Neuronal stem cell (in vitro differentiated cells): Measurements from ENCODE around the gene NPPC.

Experiments used
- DNase-seq: peaks from one replicate; pipeline ENCODE4 v3.0.0-alpha.2; 2013; ENCODE audit warnings: low spot score
- H2AFZ ChIP-seq: one replicate; pipeline ENCODE4 v1.6.1; 2013; ENCODE audit warnings: mild to moderate bottlenecking, low read length, inconsistent platforms
- H2AK5ac ChIP-seq: 2 replicates; pipeline ENCODE4 v1.6.1; 2013; ENCODE audit warnings: low read depth, mild to moderate bottlenecking, inconsistent platforms, low read length, moderate library complexity, mixed read lengths
- H2BK120ac ChIP-seq: 2 replicates; pipeline ENCODE4 v1.6.1; 2013; ENCODE audit warnings: low read depth, mild to moderate bottlenecking, inconsistent platforms, low read length, moderate library complexity, mixed read lengths
- H2BK12ac ChIP-seq: one replicate; pipeline ENCODE4 v1.6.1; 2013; ENCODE audit warnings: low read length, inconsistent platforms
- H2BK15ac ChIP-seq: 2 replicates; pipeline ENCODE4 v1.6.1; 2013; ENCODE audit warnings: mild to moderate bottlenecking, low read length, inconsistent platforms, mixed read lengths
- H2BK5ac ChIP-seq: one replicate; pipeline ENCODE4 v1.6.1; 2013; ENCODE audit warnings: inconsistent platforms, mild to moderate bottlenecking, low read length, moderate library complexity
- H3K14ac ChIP-seq: one replicate; pipeline ENCODE4 v1.6.1; 2013; ENCODE audit warnings: low read length, inconsistent platforms
- H3K18ac ChIP-seq: 2 replicates; pipeline ENCODE4 v1.6.1; 2013; ENCODE audit warnings: low read length, inconsistent platforms
- H3K23ac ChIP-seq: 2 replicates; pipeline ENCODE4 v1.6.1; 2013; ENCODE audit warnings: low read depth, mild to moderate bottlenecking, mixed read lengths, low read length, inconsistent platforms; ENCODE audit not compliant: poor library complexity
- H3K27ac ChIP-seq: replicated peaks from 3 replicates; pipeline ENCODE4 v1.5.1; 2013; ENCODE audit warnings: low read length, inconsistent platforms
- H3K27me3 ChIP-seq, 3 experiments: 2 replicates each; pipeline ENCODE4 v1.6.1; 2013; ENCODE audit warnings: low read length in 3 of 3, mild to moderate bottlenecking in 2 of 3, inconsistent platforms in 1 of 3, low read depth in 1 of 3, mixed read lengths in 1 of 3, moderate library complexity in 1 of 3; ENCODE audit not compliant: control insufficient read depth in 3 of 3, insufficient read depth in 3 of 3
- H3K36me3 ChIP-seq, 2 donors: replicated peaks in 1 of 2; 2 replicates each; pipeline ENCODE4 v1.6.1; 2013; ENCODE audit warnings: low read length in 2 of 2; ENCODE audit not compliant: control insufficient read depth in 2 of 2, insufficient read depth in 2 of 2
- H3K4ac ChIP-seq: 2 replicates; pipeline ENCODE4 v1.6.1; 2013; ENCODE audit warnings: inconsistent platforms, mild to moderate bottlenecking, low read length, moderate library complexity
- H3K4me1 ChIP-seq, 2 donors: 1 replicate in 1 of 2; 2 replicates in 1 of 2; pipeline ENCODE4 v1.6.1; 2013; ENCODE audit warnings: low read length in 2 of 2, low read depth in 1 of 2; ENCODE audit not compliant: control insufficient read depth in 2 of 2, insufficient read depth in 1 of 2
- H3K4me2 ChIP-seq: one replicate; pipeline ENCODE4 v1.6.1; 2013; ENCODE audit warnings: mild to moderate bottlenecking, low read length, inconsistent platforms; ENCODE audit not compliant: insufficient read depth, poor library complexity, severe bottlenecking
- H3K4me3 ChIP-seq, 2 donors: 2 replicates each; pipeline ENCODE4 v1.5.1; 2013; ENCODE audit warnings: low read length in 2 of 2, mild to moderate bottlenecking in 2 of 2, inconsistent platforms in 1 of 2, moderate library complexity in 1 of 2
- H3K79me1 ChIP-seq: one replicate; pipeline ENCODE4 v1.6.1; 2013; ENCODE audit warnings: low read depth, mild to moderate bottlenecking, inconsistent platforms, low read length, moderate library complexity
- H3K9ac ChIP-seq: one replicate; pipeline ENCODE4 v1.6.1; 2013; ENCODE audit warnings: mild to moderate bottlenecking, low read depth, low read length, inconsistent platforms; ENCODE audit not compliant: poor library complexity
- H3K9me3 ChIP-seq, 2 donors: replicated peaks in 1 of 2; 2 replicates each; pipeline versions ENCODE3 to v1.6.1; 2013; ENCODE audit warnings: low read length in 2 of 2, mild to moderate bottlenecking in 2 of 2, inconsistent platforms in 1 of 2, low read depth in 1 of 2, mixed read lengths in 1 of 2, moderate library complexity in 1 of 2; ENCODE audit not compliant: control insufficient read depth in 2 of 2, insufficient read depth in 1 of 2
- H4K8ac ChIP-seq: one replicate; pipeline ENCODE4 v1.6.1; 2013; ENCODE audit warnings: low read depth, mild to moderate bottlenecking, inconsistent platforms, low read length, moderate library complexity
- H4K91ac ChIP-seq: one replicate; pipeline ENCODE4 v1.6.1; 2013; ENCODE audit warnings: low read length, low read depth, mild to moderate bottlenecking, inconsistent platforms; ENCODE audit not compliant: poor library complexity
- WGBS, 2 donors: extraction: QIAGEN DNeasy Blood & Tissue Kit; methylation state at CpG; one replicate each; pipeline ENCODE4 v1.1.7; 2013; ENCODE audit warnings: missing lambda C conversion rate in 2 of 2, mixed read lengths in 1 of 2; ENCODE audit not compliant: insufficient read length in 2 of 2, insufficient replicate concordance in 1 of 2; ENCODE audit errors: extremely low coverage in 2 of 2; 5-methylcytosine and 5-hydroxymethylcytosine counted together

NPPC gene

DNA sequence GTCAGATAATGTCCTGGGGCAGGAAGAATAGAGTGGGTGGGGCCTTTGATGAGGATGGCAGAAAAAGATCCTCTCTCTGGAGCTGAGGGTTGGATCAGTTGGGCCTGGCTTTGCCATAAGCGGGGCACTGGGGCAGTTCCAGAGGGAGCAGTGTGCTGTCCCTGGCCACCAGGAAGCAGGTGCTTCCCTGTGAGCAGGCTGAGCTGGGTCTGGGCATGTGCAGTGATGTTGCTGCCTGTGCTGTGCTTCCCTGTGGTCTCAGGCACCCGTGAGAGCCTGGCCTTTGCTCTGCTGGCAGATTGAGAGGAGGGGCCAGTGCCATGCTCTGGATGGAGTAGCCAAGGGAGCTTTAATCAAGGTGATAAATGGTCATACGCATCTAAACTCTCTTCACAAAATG lies 14.6 kb upstream of the NPPC start:
- Histone ChIP-seq H4K91ac (no peak overlapping the region), H3K79me1 (no peaks in the 10 kb centered on the region), H2BK12ac (no peak overlapping the region), H3K27ac (no peak overlapping the region), H2AK5ac (no peak overlapping the region), H3K4me1 (no peaks in the 10 kb centered on the region), H2AFZ (no peak overlapping the region), H3K4ac (no peak overlapping the region), H3K9me3 (no peaks in the 10 kb centered on the region), H3K4me3 (no peak overlapping the region), H3K27me3 (peaks cover 0 to 5% (median 0%) of the 10 kb centered on the region in 3 experiments), H4K8ac (no peak overlapping the region), H3K18ac (peak overlapping the region; percentile 27), H2BK5ac (no peak overlapping the region), H3K4me2 (no peak overlapping the region), H3K36me3 (no peaks in the 10 kb centered on the region), H3K14ac (no peak overlapping the region), H3K9ac (no peak overlapping the region), H3K23ac (no peak overlapping the region), H2BK15ac (no peak overlapping the region), H2BK120ac (no peak overlapping the region)
- no peak for DNase-seq
- no CpG with 5 or more reads among the region's 3 CpGs for WGBS, 2 donors

DNA sequence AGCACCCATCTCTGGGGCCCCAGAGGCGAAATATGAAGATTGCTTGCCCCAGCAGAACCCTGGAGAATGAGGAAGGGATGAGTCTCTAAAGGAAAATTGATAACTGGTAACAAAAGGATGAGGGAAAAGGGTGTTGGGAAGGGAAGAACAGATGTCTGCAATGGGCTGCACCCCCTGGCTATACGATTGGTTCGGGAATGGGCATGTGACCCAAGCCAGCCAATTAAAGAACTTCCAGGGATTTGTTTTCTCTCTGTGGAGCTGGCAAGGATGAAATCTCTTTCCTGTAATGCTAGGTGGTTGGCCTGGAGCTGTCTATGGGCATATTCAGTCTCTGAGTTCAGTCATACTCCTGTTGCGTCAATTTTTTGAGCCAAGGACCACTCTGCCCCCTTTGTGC lies 12.8 kb upstream of the NPPC start:
- Histone ChIP-seq H3K23ac (no peak overlapping the region), H3K27me3 (peaks cover 0 to 14% (median 0%) of the 10 kb centered on the region in 3 experiments), H3K36me3 (no peaks in the 10 kb centered on the region), H4K91ac (no peak overlapping the region), H2BK12ac (no peak overlapping the region), H3K18ac (no peak overlapping the region), H3K4me1 (peaks cover 2 to 3% of the 10 kb centered on the region in 2 donors), H3K4ac (no peak overlapping the region), H2BK120ac (no peak overlapping the region), H3K14ac (no peak overlapping the region), H2BK15ac (no peak overlapping the region), H3K4me3 (no peak overlapping the region), H2BK5ac (no peak overlapping the region), H3K9me3 (no peaks in the 10 kb centered on the region), H2AK5ac (no peak overlapping the region), H3K27ac (no peak overlapping the region), H3K9ac (no peak overlapping the region), H3K79me1 (no peaks in the 10 kb centered on the region), H3K4me2 (no peak overlapping the region), H4K8ac (no peak overlapping the region), H2AFZ (no peak overlapping the region)
- WGBS, 2 donors, result no CpG with 5 or more reads among the region's 4 CpGs
- DNase-seq, result no peak

DNA sequence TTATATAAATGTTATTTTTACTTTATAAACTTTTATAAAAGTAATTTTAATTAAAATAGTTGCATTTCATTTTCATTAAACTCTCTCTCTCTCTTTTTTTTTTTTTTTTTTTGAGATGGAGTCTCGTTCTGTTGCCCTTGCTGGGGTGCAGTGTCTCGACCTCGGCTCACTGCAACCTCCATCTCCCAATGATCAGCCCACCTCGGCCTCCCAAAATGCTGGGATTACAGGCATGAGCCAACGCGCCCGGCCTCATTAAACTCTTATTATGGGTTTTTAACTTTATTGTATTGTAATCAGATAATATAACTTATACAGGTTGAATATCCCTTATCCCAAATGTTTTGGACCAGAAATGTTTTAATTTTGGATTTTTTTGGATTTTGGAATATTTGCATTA lies 10.9 kb upstream of the NPPC start:
- no peak overlapping the region for H2AFZ ChIP-seq
- no peak overlapping the region for H3K18ac ChIP-seq
- H2BK12ac ChIP-seq, result no peak overlapping the region
- H3K14ac ChIP-seq, result no peak overlapping the region
- no peak overlapping the region for H4K8ac ChIP-seq
- DNase-seq, result no peak
- H3K27me3 ChIP-seq, result peaks cover 0 to 19% (median 0%) of the 10 kb centered on the region in 3 experiments
- H3K9ac ChIP-seq, result no peak overlapping the region
- no CpG with 5 or more reads among the region's 7 CpGs for WGBS, 2 donors
- H3K23ac ChIP-seq, result no peak overlapping the region
- H3K36me3 ChIP-seq, result no peaks in the 10 kb centered on the region
- no peak overlapping the region for H2AK5ac ChIP-seq
- H3K4me3 ChIP-seq, result no peak overlapping the region
- no peak overlapping the region for H3K4me2 ChIP-seq
- H2BK15ac ChIP-seq, result no peak overlapping the region
- no peak overlapping the region for H3K4ac ChIP-seq
- H3K79me1 ChIP-seq, result no peaks in the 10 kb centered on the region
- H4K91ac ChIP-seq, result no peak overlapping the region
- peaks cover 2 to 3% of the 10 kb centered on the region in 2 donors for H3K4me1 ChIP-seq
- no peaks in the 10 kb centered on the region for H3K9me3 ChIP-seq
- no peak overlapping the region for H2BK120ac ChIP-seq
- no peak overlapping the region for H2BK5ac ChIP-seq
- H3K27ac ChIP-seq, result no peak overlapping the region

DNA sequence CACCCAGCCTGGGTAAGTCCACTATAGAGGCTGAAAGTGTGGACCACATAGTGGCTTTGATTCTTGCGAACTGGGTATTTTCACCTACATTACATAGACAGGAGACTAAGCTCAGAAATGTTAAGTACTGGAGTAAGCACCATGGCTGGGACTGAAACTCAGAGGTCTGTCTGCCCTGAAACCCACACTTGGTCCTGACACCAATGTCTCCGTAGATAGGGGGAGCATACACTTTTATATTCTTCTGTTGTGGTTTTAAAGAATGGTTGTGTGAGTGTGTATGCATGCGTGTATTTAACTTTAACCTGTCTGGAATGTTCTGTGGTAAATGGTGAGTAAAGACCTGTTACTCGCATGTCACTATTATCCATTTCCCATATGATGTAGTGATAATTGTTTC lies 10.3 kb upstream of the NPPC start:
- H2BK15ac ChIP-seq, result no peak overlapping the region
- no peak overlapping the region for H3K4ac ChIP-seq
- H3K14ac ChIP-seq, result no peak overlapping the region
- H2BK12ac ChIP-seq, result no peak overlapping the region
- DNase-seq, result no peak
- no peaks in the 10 kb centered on the region for H3K9me3 ChIP-seq
- H2BK5ac ChIP-seq, result no peak overlapping the region
- no peak overlapping the region for H3K4me2 ChIP-seq
- H2AFZ ChIP-seq, result no peak overlapping the region
- H3K36me3 ChIP-seq, result no peaks in the 10 kb centered on the region
- no peak overlapping the region for H2BK120ac ChIP-seq
- no peak overlapping the region for H4K8ac ChIP-seq
- no peak overlapping the region for H3K9ac ChIP-seq
- H3K23ac ChIP-seq, result no peak overlapping the region
- H2AK5ac ChIP-seq, result no peak overlapping the region
- no peak overlapping the region for H3K18ac ChIP-seq
- WGBS, 2 donors, result no CpG with 5 or more reads among the region's 4 CpGs
- no peak overlapping the region for H4K91ac ChIP-seq
- peaks cover 2 to 3% of the 10 kb centered on the region in 2 donors for H3K4me1 ChIP-seq
- H3K27me3 ChIP-seq, result peaks cover 0 to 22% (median 0%) of the 10 kb centered on the region in 3 experiments
- no peaks in the 10 kb centered on the region for H3K79me1 ChIP-seq
- no peak overlapping the region for H3K27ac ChIP-seq
- no peak overlapping the region for H3K4me3 ChIP-seq
